GM10266 (cell line): Measurements from ENCODE around the gene ATF3.

ENCODE experiments used
- DNase-seq: peaks from one replicate; pipeline ENCODE4 v3.0.0; 2012; ENCODE audit errors: extremely low spot score
- CTCF ChIP-seq: IDR thresholded peaks from 2 replicates; pipeline ENCODE4 v1.5.1; 2012; ENCODE audit warnings: mild to moderate bottlenecking, low read depth; ENCODE audit not compliant: control insufficient read depth, insufficient read depth; ENCODE audit errors: missing control alignments

Gene ATF3

DNA sequence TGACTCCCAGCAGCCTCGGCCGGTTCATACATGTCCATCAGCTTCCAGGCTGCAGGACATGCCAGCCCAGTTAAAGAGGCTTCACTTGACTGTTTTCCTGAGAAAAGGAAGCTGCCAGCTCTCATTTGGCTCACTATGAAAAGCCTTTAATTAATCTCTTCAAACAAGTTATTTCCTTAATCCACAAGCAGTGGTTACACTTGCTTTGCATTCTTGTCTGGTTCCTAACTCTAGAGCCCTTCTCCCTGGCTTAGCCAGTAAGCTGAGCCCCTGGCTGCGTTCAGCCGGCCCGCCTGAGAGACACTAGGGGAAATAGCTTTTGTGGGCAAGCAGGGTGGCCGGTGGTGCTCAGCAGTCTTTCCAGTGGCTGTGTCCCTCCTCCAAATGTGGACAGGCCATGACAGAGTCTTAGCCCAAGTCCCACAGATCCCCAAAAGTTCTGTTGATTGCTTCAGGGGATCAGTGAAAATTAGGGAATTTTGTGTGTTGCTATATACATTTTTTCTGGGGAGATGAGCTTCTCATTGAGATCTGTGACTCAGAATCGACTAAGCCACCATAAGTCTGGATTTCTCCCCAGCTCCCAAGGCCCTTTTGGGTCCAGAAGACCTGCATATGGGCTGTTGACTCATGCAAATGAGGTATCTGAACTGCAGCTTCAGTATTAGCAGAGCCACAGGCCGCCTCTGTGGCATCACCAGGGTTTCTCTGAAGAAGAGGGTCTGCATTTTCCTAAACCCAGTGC lies 10.1 kb downstream of the ATF3 start:
- no peak for TF ChIP-seq CTCF
- DNase-seq = no peak

DNA sequence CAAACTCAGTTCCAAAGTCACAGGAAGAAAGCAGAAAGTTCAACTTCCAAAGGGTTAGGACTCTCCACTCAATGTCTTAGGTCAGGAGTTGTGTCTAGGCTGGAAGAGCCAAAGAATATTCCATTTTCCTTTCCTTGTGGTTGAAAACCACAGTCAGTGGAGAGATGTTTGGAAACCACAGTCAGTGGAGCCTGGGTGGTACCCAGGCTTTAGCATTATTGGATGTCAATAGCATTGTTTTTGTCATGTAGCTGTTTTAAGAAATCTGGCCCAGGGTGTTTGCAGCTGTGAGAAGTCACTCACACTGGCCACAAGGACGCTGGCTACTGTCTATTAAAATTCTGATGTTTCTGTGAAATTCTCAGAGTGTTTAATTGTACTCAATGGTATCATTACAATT lies 11.7 kb downstream of the ATF3 start:
- no peak for DNase-seq
- TF ChIP-seq CTCF = no peak

DNA sequence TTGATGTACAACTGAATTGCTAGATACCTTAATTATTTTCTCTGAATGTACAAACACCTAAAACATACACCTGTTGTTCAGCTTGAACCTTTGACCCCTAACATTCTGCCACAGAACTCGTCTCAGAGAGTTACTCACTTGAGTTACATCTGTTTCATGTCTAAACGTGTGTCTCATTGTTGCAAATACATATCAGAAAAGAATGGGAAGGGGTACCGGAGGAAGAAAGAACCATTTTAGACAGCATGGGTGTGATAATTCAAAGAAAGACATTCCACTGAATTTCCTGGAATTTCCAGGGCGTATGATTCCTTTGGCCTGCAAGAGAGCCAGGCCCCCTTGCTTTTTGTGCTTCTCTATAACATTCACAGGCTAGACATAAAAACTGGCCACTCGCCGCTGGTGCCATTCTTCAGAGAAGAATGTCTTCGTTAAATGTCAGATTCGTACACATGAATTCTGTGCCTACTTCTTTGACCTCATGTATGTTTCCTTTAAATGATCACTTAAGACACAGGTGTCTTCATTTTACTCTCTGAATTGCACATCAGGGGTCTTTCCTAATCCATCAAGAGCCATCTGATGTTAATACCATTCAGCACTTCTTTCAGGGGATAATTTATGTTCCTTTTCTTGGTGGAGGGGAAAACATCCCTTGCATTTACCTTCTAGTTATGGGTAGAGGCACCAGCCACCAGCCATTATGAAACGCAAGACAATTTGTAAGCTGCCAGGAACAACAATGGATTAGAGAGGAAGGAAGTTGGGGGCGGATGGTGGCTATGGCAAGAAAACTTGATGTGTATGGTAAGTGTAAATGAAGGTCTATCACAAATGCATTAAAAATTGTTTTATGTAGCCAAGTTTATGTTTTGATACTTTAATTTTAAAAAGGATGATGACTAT lies 12.7 kb downstream of the ATF3 start:
- no peak for TF ChIP-seq CTCF
- DNase-seq = no peak

- DNase-seq = no peak
- TF ChIP-seq CTCF = no peak
Observed at GRCh38 chr1:212621949-212622305, 13.4 kb downstream of the ATF3 start.

DNA sequence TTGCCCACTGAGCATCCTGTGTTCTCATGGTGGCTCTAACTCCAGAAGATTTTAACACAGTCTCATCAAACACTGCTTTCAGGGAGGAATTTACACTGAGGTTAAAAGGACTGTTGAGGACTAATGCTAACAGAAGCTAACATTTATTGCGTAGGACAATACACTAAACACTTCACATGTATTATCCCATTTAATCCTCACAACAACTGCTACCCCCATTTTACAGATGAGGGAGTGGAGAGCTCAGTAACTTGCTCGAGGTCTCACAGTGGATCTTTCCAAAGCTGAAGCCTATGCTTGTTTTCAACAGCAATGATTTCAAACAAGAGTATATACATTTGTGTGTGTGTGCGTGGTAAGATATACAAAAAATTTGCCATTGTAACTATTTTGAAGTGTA lies 13.9 kb downstream of the ATF3 start:
- no peak for TF ChIP-seq CTCF
- DNase-seq = no peak

DNA sequence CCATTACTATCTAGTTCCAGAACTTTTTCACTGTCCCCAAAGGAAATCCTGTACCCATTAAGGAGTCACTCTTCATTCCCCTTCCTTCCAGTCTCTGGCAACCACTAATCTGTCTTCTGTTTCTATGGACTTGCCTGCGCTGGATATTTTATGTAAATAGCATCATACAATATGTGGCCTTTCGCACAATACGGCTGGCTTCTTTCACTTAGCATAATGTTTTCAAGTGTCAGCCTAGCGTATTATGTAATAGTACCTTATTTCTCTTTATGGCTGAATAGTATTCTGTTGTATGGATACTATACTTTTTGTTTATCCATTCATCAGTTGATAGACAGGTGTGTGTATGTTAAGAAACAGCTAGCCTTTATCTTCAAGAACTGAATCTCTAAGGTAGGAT lies 14.3 kb downstream of the ATF3 start:
- DNase-seq = no peak

More for the DNA sequence above, 14.3 kb downstream of the ATF3 start:
- TF ChIP-seq CTCF = no peak
